Measurements from ENCODE around the gene PARD3B. TPM values are rescaled to one million over a fixed set of nuclear protein-coding genes. Genes with fewer than 3 reads are reported as not detected.
A peak's percentile ranks its signal among the peaks of the same experiment; 100 is the strongest.

PARD3B gene
- total and polyA plus RNA-seq, 3 experiments from 2014 or later = 0.11 to 0.26 TPM; not detected in 1

GRCh38 chr2:205500065-205500464 lies 954.8 kb downstream of the PARD3B start:
- peaks cover 0 to 3% of the 10 kb centered on the region in 2 donors for H3K27me3 Mint-ChIP-seq
- H3K27ac Mint-ChIP-seq = peak overlapping the region in 1 of 8 donors; percentile 63
- Histone ChIP-seq H3K36me3 (ENCODE audit: insufficient read depth, low read length) (no peaks in the 10 kb centered on the region), H3K27me3 (ENCODE audit: insufficient read depth, low read length, poor library complexity, severe bottlenecking) (no peaks in the 10 kb centered on the region), H3K27ac (ENCODE audit: low read depth, low read length) (no peak overlapping the region), H3K9me3 (ENCODE audit: low read length) (no peaks in the 10 kb centered on the region), H3K4me3 (ENCODE audit: low read length) (no peak overlapping the region), H3K4me1 (ENCODE audit: insufficient read depth, low read length) (no peaks in the 10 kb centered on the region)
- ChIA-PET CTCF (no interaction called here), POLR2A (no interaction called here)
- no peaks in the 10 kb centered on the region for H3K4me1 Mint-ChIP-seq
- no peaks in the 10 kb centered on the region for H3K36me3 Mint-ChIP-seq
- H3K9me3 Mint-ChIP-seq = peaks cover 0 to 5% (median 0%) of the 10 kb centered on the region in 5 donors
- no peak for DNase-seq
- no peak overlapping the region for H3K4me3 Mint-ChIP-seq

DNA sequence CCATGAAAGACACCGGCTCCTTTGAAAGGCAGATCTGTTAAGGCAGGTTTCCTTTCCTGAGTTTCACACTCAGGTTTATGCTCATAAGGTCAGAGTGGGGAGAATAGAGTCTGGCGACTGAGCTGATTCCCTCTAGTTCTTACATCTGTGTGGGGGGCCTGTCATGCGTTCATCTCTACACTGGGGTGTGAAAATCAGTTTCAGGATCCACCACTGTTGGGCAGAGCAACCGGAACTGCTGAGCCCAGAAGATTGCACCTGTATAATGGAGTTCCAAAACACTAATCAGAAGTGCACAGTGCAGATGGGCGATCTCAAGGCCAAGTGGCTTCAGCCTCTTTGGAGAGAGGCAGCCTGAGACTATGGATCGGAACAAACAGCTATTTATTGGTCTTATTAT lies 955.7 kb downstream of the PARD3B start:
- ChIA-PET POLR2A (no interaction called here), CTCF (no interaction called here)
- no peak overlapping the region for H3K4me3 ChIP-seq (ENCODE audit: low read length)
- Mint-ChIP-seq H3K4me3 (no peak overlapping the region), H3K27ac (no peak overlapping the region), H3K4me1 (no peaks in the 10 kb centered on the region), H3K27me3 (peaks cover 0 to 3% of the 10 kb centered on the region in 2 donors), H3K36me3 (no peaks in the 10 kb centered on the region), H3K9me3 (peaks cover 0 to 5% (median 0%) of the 10 kb centered on the region in 5 donors)
- no peaks in the 10 kb centered on the region for H3K4me1 ChIP-seq (ENCODE audit: insufficient read depth, low read length)
- no peaks in the 10 kb centered on the region for H3K27me3 ChIP-seq (ENCODE audit: insufficient read depth, low read length, poor library complexity, severe bottlenecking)
- no peak for DNase-seq
- no peaks in the 10 kb centered on the region for H3K36me3 ChIP-seq (ENCODE audit: insufficient read depth, low read length)
- no peak overlapping the region for H3K27ac ChIP-seq (ENCODE audit: low read depth, low read length)
- no peaks in the 10 kb centered on the region for H3K9me3 ChIP-seq (ENCODE audit: low read length)

GRCh38 chr2:205501826-205502225 lies 956.6 kb downstream of the PARD3B start:
- H3K4me3 Mint-ChIP-seq = no peak overlapping the region
- Histone ChIP-seq H3K27ac (ENCODE audit: low read depth, low read length) (no peak overlapping the region), H3K4me3 (ENCODE audit: low read length) (no peak overlapping the region), H3K27me3 (ENCODE audit: insufficient read depth, low read length, poor library complexity, severe bottlenecking) (no peaks in the 10 kb centered on the region), H3K9me3 (ENCODE audit: low read length) (no peaks in the 10 kb centered on the region), H3K4me1 (ENCODE audit: insufficient read depth, low read length) (no peaks in the 10 kb centered on the region), H3K36me3 (ENCODE audit: insufficient read depth, low read length) (no peaks in the 10 kb centered on the region)
- H3K4me1 Mint-ChIP-seq = no peaks in the 10 kb centered on the region
- ChIA-PET CTCF (no interaction called here), POLR2A (no interaction called here)
- H3K9me3 Mint-ChIP-seq = peaks cover 0 to 8% (median 2%) of the 10 kb centered on the region in 5 donors
- no peak for DNase-seq
- no peaks in the 10 kb centered on the region for H3K36me3 Mint-ChIP-seq
- H3K27me3 Mint-ChIP-seq = peaks cover 0 to 3% of the 10 kb centered on the region in 2 donors
- no peak overlapping the region for H3K27ac Mint-ChIP-seq

GRCh38 chr2:205505371-205505770 lies 960.1 kb downstream of the PARD3B start:
- H3K27me3 ChIP-seq (ENCODE audit: insufficient read depth, low read length, poor library complexity, severe bottlenecking) = no peaks in the 10 kb centered on the region
- H3K27me3 Mint-ChIP-seq = peaks cover 0 to 1% of the 10 kb centered on the region in 2 donors
- H3K4me3 Mint-ChIP-seq = no peak overlapping the region
- no peak for DNase-seq
- no peak overlapping the region for H3K4me3 ChIP-seq (ENCODE audit: low read length)
- H3K4me1 Mint-ChIP-seq = no peaks in the 10 kb centered on the region
- no peak overlapping the region for H3K27ac ChIP-seq (ENCODE audit: low read depth, low read length)
- H3K27ac Mint-ChIP-seq = no peak overlapping the region
- H3K4me1 ChIP-seq (ENCODE audit: insufficient read depth, low read length) = no peaks in the 10 kb centered on the region
- ChIA-PET CTCF (no interaction called here), POLR2A (no interaction called here)
- no peaks in the 10 kb centered on the region for H3K36me3 ChIP-seq (ENCODE audit: insufficient read depth, low read length)
- peaks cover 0 to 8% (median 3%) of the 10 kb centered on the region in 5 donors for H3K9me3 Mint-ChIP-seq
- H3K36me3 Mint-ChIP-seq = no peaks in the 10 kb centered on the region
- no peaks in the 10 kb centered on the region for H3K9me3 ChIP-seq (ENCODE audit: low read length)

DNA sequence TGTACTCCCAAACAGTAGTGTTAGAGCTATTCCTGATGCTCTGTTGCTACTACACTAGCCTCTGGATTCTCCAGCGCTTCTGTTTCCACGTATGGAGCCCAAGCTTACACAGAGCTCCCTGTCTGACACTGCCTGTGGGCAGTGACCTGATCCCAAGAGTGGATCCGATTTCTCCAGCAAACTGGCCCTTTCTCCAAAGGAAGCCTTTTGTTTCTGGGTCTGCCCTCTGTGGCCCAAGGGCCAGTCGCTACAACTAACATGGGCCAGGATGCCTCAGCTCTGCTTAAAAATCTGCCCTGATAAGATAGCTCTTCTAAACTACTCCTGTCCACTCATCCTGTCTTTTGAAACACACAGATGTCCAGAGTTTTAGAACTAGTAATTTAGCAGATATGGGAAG lies 964.4 kb downstream of the PARD3B start:
- no peaks in the 10 kb centered on the region for H3K27me3 ChIP-seq (ENCODE audit: insufficient read depth, low read length, poor library complexity, severe bottlenecking)
- Mint-ChIP-seq H3K9me3 (peaks cover 0 to 4% (median 0%) of the 10 kb centered on the region in 5 donors), H3K27ac (no peak overlapping the region), H3K27me3 (no peaks in the 10 kb centered on the region), H3K4me3 (no peak overlapping the region), H3K36me3 (no peaks in the 10 kb centered on the region), H3K4me1 (no peaks in the 10 kb centered on the region)
- no peak overlapping the region for H3K27ac ChIP-seq (ENCODE audit: low read depth, low read length)
- POLR2A ChIA-PET = no interaction called here
- no peak overlapping the region for H3K4me3 ChIP-seq (ENCODE audit: low read length)
- H3K4me1 ChIP-seq (ENCODE audit: insufficient read depth, low read length) = no peaks in the 10 kb centered on the region
- CTCF ChIA-PET = no interaction called here
- DNase-seq = no peak
- H3K9me3 ChIP-seq (ENCODE audit: low read length) = no peaks in the 10 kb centered on the region
- no peaks in the 10 kb centered on the region for H3K36me3 ChIP-seq (ENCODE audit: insufficient read depth, low read length)

GRCh38 chr2:205510345-205510744 lies 965.1 kb downstream of the PARD3B start:
- peaks cover 0 to 9% (median 0%) of the 10 kb centered on the region in 5 donors for H3K9me3 Mint-ChIP-seq
- H3K36me3 Mint-ChIP-seq = no peaks in the 10 kb centered on the region
- DNase-seq = no peak
- no peaks in the 10 kb centered on the region for H3K4me1 Mint-ChIP-seq
- Histone ChIP-seq H3K27ac (ENCODE audit: low read depth, low read length) (no peak overlapping the region), H3K4me3 (ENCODE audit: low read length) (no peak overlapping the region), H3K36me3 (ENCODE audit: insufficient read depth, low read length) (no peaks in the 10 kb centered on the region), H3K27me3 (ENCODE audit: insufficient read depth, low read length, poor library complexity, severe bottlenecking) (no peaks in the 10 kb centered on the region), H3K4me1 (ENCODE audit: insufficient read depth, low read length) (no peaks in the 10 kb centered on the region), H3K9me3 (ENCODE audit: low read length) (no peaks in the 10 kb centered on the region)
- no peak overlapping the region for H3K27ac Mint-ChIP-seq
- no peak overlapping the region for H3K4me3 Mint-ChIP-seq
- CTCF ChIA-PET = no interaction called here
- H3K27me3 Mint-ChIP-seq = no peaks in the 10 kb centered on the region
- POLR2A ChIA-PET = no interaction called here

DNA sequence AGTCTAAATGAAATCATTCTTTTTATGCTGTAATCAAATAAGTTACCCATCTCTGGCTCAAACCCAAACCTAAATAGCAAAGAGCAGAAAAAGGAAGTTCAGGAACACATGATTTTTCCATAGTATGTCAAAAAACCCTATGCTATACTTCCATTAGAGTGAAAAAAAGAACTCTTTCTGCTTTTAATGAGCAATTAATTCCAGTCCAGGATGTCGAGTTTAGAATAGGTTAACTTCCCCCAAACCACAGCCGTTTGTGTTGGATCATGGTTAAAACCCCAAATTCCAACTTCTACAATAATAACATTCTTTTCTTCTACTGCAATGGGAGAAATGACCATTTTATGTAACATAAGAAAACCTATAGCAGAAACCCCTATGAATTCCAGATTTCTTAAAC lies 965.9 kb downstream of the PARD3B start:
- ChIA-PET POLR2A (no interaction called here), CTCF (no interaction called here)
- Mint-ChIP-seq H3K27ac (no peak overlapping the region), H3K4me3 (no peak overlapping the region), H3K9me3 (peaks cover 0 to 10% (median 0%) of the 10 kb centered on the region in 5 donors), H3K4me1 (no peaks in the 10 kb centered on the region), H3K36me3 (no peaks in the 10 kb centered on the region), H3K27me3 (no peaks in the 10 kb centered on the region)
- Histone ChIP-seq H3K36me3 (ENCODE audit: insufficient read depth, low read length) (no peaks in the 10 kb centered on the region), H3K27me3 (ENCODE audit: insufficient read depth, low read length, poor library complexity, severe bottlenecking) (no peaks in the 10 kb centered on the region), H3K4me1 (ENCODE audit: insufficient read depth, low read length) (no peaks in the 10 kb centered on the region), H3K9me3 (ENCODE audit: low read length) (no peaks in the 10 kb centered on the region), H3K27ac (ENCODE audit: low read depth, low read length) (no peak overlapping the region), H3K4me3 (ENCODE audit: low read length) (no peak overlapping the region)
- no peak for DNase-seq

DNA sequence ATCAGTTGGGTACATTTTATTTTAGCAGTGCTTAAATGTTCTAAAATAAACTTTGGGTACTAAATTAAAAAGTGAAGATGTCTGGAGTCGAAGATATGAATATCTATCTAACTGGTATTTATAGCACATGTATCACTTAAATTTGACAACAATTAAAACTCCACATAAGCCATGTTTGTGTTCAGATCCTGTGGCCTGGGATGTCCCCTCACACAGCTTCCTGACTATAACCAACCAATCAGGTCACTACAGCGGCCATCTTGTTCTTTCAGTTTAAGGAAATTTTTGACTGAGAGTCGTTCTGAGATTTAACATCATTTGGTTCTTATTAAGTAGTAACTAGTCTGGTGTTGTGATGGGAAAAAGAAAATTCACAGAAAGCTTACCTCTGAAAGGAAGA lies 966.4 kb downstream of the PARD3B start:
- Mint-ChIP-seq H3K27ac (no peak overlapping the region), H3K4me3 (no peak overlapping the region), H3K27me3 (no peaks in the 10 kb centered on the region), H3K36me3 (no peaks in the 10 kb centered on the region), H3K4me1 (no peaks in the 10 kb centered on the region), H3K9me3 (peaks cover 0 to 6% (median 0%) of the 10 kb centered on the region in 5 donors)
- ChIA-PET POLR2A (no interaction called here), CTCF (no interaction called here)
- no peak overlapping the region for H3K4me3 ChIP-seq (ENCODE audit: low read length)
- no peaks in the 10 kb centered on the region for H3K36me3 ChIP-seq (ENCODE audit: insufficient read depth, low read length)
- H3K9me3 ChIP-seq (ENCODE audit: low read length) = no peaks in the 10 kb centered on the region
- no peaks in the 10 kb centered on the region for H3K4me1 ChIP-seq (ENCODE audit: insufficient read depth, low read length)
- no peak overlapping the region for H3K27ac ChIP-seq (ENCODE audit: low read depth, low read length)
- DNase-seq = no peak
- no peaks in the 10 kb centered on the region for H3K27me3 ChIP-seq (ENCODE audit: insufficient read depth, low read length, poor library complexity, severe bottlenecking)

- H3K9me3 Mint-ChIP-seq = peaks cover 0 to 6% (median 2%) of the 10 kb centered on the region in 5 donors
- H3K4me1 ChIP-seq (ENCODE audit: insufficient read depth, low read length) = no peaks in the 10 kb centered on the region
- peaks cover 0 to 4% (median 0%) of the 10 kb centered on the region in 3 donors for H3K36me3 Mint-ChIP-seq
- no peak for DNase-seq
- no peak overlapping the region for H3K4me3 Mint-ChIP-seq
- no peak overlapping the region for H3K4me3 ChIP-seq (ENCODE audit: low read length)
- POLR2A ChIA-PET = no interaction called here
- H3K27me3 Mint-ChIP-seq = no peaks in the 10 kb centered on the region
- no peaks in the 10 kb centered on the region for H3K27me3 ChIP-seq (ENCODE audit: insufficient read depth, low read length, poor library complexity, severe bottlenecking)
- no peaks in the 10 kb centered on the region for H3K36me3 ChIP-seq (ENCODE audit: insufficient read depth, low read length)
- H3K27ac ChIP-seq (ENCODE audit: low read depth, low read length) = no peak overlapping the region
- no peak overlapping the region for H3K27ac Mint-ChIP-seq
- H3K4me1 Mint-ChIP-seq = no peaks in the 10 kb centered on the region
- CTCF ChIA-PET = no interaction called here
- no peaks in the 10 kb centered on the region for H3K9me3 ChIP-seq (ENCODE audit: low read length)
Measured at GRCh38 chr2:205520311-205520710, 975.0 kb downstream of the PARD3B start.

Data from CD8-positive, alpha-beta memory T cell (primary cell).